Thoracic aorta (tissue), 2 donors: ENCODE data around the gene POLR3C. TPM values are rescaled to one million over a fixed set of nuclear protein-coding genes. Genes with fewer than 3 reads are reported as not detected.

ENCODE experiments used
- ATAC-seq: fragments of 150-250 bp; one replicate; pipeline ENCODE4 v1.8.0; 2017; ENCODE audit warnings: low read depth; ENCODE audit not compliant: insufficient number of reproducible peaks, low FRiP score
- DNase-seq: peaks from one replicate; pipeline ENCODE4 v3.0.0-alpha.2; 2020; ENCODE audit warnings: low spot score
- H3K27ac ChIP-seq, 2 donors: fragments of 200-600 bp; sonication (generic); 1 replicate in 1 of 2; 2 replicates in 1 of 2; pipeline ENCODE4 v1.5.1; 2016; ENCODE audit warnings: mild to moderate bottlenecking in 2 of 2, moderate library complexity in 2 of 2
- H3K27me3 ChIP-seq: fragments of 200-600 bp; sonication (generic); replicated peaks from 2 replicates; pipeline ENCODE4 v1.6.0; 2016; ENCODE audit warnings: mild to moderate bottlenecking; ENCODE audit not compliant: insufficient read depth
- H3K36me3 ChIP-seq: fragments of 200-600 bp; sonication (generic); one replicate; pipeline ENCODE4 v1.5.1; 2016
- H3K4me1 ChIP-seq, 2 donors: fragments of 200-600 bp; sonication (generic); 1 replicate in 1 of 2; 2 replicates in 1 of 2; pipeline versions ENCODE4 v1.5.1 to v1.6.0; 2016; ENCODE audit warnings: low read depth in 2 of 2, mild to moderate bottlenecking in 1 of 2; ENCODE audit not compliant: control insufficient read depth in 1 of 2
- H3K4me3 ChIP-seq: fragments of 200-600 bp; sonication (generic); 2 replicates; pipeline ENCODE4 v1.5.1; 2016; ENCODE audit warnings: mild to moderate bottlenecking
- H3K9me3 ChIP-seq: fragments of 200-600 bp; sonication (generic); 2 replicates; pipeline ENCODE4 v1.5.1; 2016
- total RNA-seq, 2 donors: library from RNA; depleted of rRNA; stranded (reverse); fragments of >200 nt; gene quantifications; one replicate each; pipeline versions ENCODE4 v1.1.0 to v1.2.3, GENCODE V29; 2016
- TF ChIP-seq, protein P1 (sequence below): fragments of 200-600 bp; sonication (generic); IDR thresholded peaks from one replicate; pipeline ENCODE4 v1.5.1; 2019; ENCODE audit warnings: antibody characterized with exemption

Gene POLR3C
- total RNA-seq, 2 donors from 2014 or later = 23.4 to 42.9 TPM

DNA sequence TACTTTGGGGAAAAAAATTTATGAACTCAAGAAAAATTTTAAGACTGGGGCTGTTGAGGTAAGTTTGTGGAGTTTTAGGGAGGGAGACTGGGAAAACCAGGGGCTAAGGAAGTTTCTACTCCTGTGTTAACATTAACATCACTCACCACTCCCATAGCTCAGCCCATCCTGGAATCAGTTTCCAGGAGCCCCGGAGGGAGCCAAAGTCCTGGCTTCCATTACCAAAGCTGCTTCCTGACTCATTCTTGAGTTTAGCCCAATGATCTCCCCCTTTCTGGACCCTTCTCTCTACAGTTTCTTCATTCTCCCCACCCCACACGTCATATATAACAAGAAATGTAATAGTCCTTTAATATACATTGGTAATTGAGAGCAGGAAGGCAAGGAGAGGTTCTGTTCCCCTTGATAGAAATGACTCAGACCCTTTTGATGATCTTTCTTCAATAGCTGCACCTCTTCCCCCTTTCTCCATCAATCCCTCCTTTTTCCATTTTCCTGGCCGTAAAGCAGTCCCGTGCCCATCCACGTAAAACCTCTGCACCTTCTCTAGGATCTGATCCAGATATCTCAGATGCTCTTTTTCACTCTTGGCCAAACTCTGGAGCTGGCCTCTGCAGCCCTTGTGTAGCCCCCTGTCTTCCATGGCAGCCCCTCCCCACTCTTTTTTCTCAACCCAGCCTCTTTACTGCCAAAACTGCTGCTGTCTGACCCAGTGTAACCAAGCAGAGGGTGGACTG is 39.5 kb downstream of the POLR3C start:
- DNase-seq (no peak), ATAC-seq (no peak)
- Histone ChIP-seq H3K9me3 (no peaks in the 10 kb centered on the region), H3K27me3 (no peaks in the 10 kb centered on the region), H3K27ac (no peak overlapping the region), H3K36me3 (peaks cover 20% of the 10 kb centered on the region), H3K4me3 (no peak overlapping the region), H3K4me1 (peaks cover 4% of the 10 kb centered on the region in 2 donors)
- TF ChIP-seq, protein P1, sequence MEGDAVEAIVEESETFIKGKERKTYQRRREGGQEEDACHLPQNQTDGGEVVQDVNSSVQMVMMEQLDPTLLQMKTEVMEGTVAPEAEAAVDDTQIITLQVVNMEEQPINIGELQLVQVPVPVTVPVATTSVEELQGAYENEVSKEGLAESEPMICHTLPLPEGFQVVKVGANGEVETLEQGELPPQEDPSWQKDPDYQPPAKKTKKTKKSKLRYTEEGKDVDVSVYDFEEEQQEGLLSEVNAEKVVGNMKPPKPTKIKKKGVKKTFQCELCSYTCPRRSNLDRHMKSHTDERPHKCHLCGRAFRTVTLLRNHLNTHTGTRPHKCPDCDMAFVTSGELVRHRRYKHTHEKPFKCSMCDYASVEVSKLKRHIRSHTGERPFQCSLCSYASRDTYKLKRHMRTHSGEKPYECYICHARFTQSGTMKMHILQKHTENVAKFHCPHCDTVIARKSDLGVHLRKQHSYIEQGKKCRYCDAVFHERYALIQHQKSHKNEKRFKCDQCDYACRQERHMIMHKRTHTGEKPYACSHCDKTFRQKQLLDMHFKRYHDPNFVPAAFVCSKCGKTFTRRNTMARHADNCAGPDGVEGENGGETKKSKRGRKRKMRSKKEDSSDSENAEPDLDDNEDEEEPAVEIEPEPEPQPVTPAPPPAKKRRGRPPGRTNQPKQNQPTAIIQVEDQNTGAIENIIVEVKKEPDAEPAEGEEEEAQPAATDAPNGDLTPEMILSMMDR = no peak

DNA sequence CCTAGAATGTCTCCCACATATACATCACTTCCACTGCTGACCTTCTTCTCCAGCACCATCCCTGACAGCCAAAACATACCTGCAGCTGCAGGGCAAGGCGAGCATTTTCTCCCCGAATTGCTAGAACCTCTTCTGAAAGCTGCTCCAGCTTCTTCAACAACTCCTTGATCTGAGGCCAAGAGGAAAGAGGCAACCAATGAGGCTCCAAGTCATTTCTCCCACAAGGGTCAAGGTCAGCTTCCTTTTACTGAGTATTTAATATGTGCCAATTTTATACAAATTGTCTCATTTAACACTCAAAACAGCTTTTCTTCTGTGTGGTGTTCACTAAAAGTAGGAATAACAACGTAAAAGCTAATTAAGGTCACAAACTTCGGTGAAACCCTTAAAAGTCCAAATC is 44.2 kb downstream of the POLR3C start:
- Histone ChIP-seq H3K27me3 (no peaks in the 10 kb centered on the region), H3K36me3 (peaks cover 20% of the 10 kb centered on the region), H3K9me3 (no peaks in the 10 kb centered on the region), H3K4me3 (no peak overlapping the region), H3K4me1 (peaks cover 7 to 32% of the 10 kb centered on the region in 2 donors), H3K27ac (no peak overlapping the region)
- DNase-seq (no peak), ATAC-seq (no peak)
- TF ChIP-seq, protein P1 = no peak

DNA sequence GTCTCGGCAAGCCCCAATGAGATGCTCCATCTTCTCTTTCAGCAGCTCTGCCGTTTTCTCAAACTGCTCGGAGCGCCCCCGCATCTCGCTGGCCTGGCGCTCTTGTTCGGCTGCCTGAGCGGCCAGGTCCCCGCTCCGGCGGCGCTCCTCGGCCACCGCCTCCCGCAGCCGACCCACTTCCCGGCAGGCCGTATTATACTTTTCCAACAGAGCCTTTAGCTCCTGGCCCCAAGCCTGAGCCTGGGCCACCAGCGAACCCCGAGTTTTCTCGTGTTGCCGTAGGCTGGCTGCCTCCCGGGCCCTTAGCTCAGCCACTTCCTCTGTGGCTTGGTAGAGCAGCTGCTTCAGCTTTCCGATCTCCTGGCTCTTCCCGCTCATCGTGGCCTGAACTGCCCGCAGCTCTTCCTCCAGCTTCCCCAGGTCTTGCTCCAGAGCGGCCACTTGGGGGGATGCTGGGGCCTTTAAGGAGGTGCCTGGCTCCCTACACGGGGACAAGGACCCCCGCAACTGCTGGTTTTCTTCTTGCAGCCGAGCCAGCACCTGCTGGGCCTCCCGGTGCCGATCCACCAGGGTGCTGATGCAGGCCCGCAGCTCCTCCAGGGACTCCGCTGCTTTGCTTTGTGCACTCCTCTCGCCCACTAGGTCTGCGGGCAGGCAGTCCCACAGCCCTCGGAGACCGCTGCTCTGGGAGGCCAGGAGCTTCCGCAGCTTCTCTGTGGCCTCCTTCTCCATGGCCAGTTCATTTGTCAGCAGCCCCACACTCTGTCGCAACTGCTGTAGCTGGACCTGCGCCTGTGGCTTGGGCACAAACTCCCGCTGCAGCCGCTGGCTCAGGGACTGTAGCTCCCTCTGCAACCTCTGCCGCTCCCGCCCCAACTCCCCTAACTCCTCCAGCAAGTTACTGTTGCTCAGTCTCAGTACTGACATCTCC is 48.3 kb downstream of the POLR3C start:
- ATAC-seq = peak; percentile 39
- DNase-seq = no peak

DNA sequence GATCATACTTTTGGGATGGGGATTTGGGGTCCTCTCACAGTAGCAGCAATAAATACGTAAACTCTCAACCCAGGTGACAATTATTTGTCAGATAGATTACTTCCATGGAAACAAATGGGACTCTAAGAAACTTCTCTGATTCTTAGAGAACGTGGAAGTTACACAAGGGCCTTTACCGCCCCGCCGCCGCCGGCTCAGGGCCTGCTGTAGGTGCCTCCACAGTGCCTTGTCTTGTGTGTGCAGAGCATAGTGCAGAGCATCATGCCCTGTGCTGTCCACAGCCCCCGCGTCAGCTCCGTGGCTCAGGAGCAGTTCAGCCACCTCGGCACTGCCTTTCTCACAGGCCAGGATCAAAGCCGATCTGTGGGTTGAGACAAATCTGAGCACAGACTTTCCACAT is 50.6 kb downstream of the POLR3C start:
- TF ChIP-seq, protein P1 = no peak
- Histone ChIP-seq H3K36me3 (no peaks in the 10 kb centered on the region), H3K4me3 (no peak overlapping the region), H3K27me3 (no peaks in the 10 kb centered on the region), H3K27ac (no peak overlapping the region), H3K9me3 (no peaks in the 10 kb centered on the region), H3K4me1 (peaks cover 7 to 27% of the 10 kb centered on the region in 2 donors)
- ATAC-seq (no peak), DNase-seq (no peak)

More for the DNA sequence above, 48.3 kb downstream of the POLR3C start:
- no peaks in the 10 kb centered on the region for H3K27me3 ChIP-seq
- H3K4me3 ChIP-seq = peak overlapping the region; percentile 71
- peak overlapping the region; percentile 76 to 89 for H3K27ac ChIP-seq
- TF ChIP-seq, protein P1 = no peak
- H3K4me1 ChIP-seq = peaks cover 7 to 35% of the 10 kb centered on the region in 2 donors
- H3K9me3 ChIP-seq = no peaks in the 10 kb centered on the region
- peaks cover 8% of the 10 kb centered on the region for H3K36me3 ChIP-seq

DNA sequence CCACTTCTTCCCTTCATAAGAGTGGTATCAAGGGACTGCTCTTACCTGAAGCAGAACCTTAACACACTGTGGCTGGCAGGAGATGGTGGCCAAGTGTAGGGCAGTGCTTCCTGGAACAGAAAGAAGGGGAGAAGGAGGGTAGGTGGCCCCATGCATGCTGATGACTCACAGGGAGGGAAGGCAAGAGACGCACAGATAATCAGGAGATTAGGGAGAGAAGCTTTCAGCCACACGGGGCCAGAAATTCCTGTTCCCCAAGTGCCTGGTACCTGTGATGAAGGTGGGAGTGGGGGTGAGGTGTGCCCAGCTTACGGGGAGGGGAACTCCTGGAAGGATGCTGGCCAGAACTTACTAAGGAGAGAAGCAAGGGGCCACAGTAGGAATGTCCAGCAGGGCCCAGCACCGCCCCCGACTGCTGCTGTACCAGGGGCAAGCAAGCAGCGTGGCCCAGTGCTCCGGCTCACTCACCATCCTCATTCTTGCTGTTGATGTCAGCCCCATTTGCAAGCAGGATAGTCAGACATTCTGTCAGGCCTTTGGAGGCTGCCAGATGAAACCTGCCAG is 54.0 kb downstream of the POLR3C start:
- TF ChIP-seq, protein P1 = no peak
- H3K27me3 ChIP-seq = no peaks in the 10 kb centered on the region
- peaks cover under 1 to 5% of the 10 kb centered on the region in 2 donors for H3K4me1 ChIP-seq
- H3K36me3 ChIP-seq = no peaks in the 10 kb centered on the region
- no peak overlapping the region for H3K27ac ChIP-seq
- ATAC-seq (no peak), DNase-seq (no peak)
- H3K9me3 ChIP-seq = no peaks in the 10 kb centered on the region
- H3K4me3 ChIP-seq = no peak overlapping the region
